ENCODE results near the gene PGPEP1. TPM values are rescaled to one million over a fixed set of nuclear protein-coding genes. Genes with fewer than 3 reads are reported as not detected.
A peak's percentile ranks its signal among the peaks of the same experiment; 100 is the strongest.

PGPEP1 gene
- total and polyA plus RNA-seq, 11 donors: 22.5 to 58.6 (median 43.6) TPM

GRCh38 chr19:18389726-18390064, 49.3 kb downstream of the PGPEP1 start:
- Histone ChIP-seq H3K27me3 (no peaks in the 10 kb centered on the region), H3K36me3 (peaks cover 0 to 28% (median 0%) of the 10 kb centered on the region in 9 donors), H3K27ac (no peak overlapping the region), H3K4me1 (peaks cover 0 to 44% (median 15%) of the 10 kb centered on the region in 12 donors), H3K4me3 (no peak overlapping the region), H3K9me3 (peaks cover 0 to 4% (median 0%) of the 10 kb centered on the region in 12 donors)
- TF ChIP-seq CTCF (IDR thresholded peaks at IDR 0.05) (no peak), POLR2A (IDR thresholded peaks at IDR 0.05) (no peak)
- ATAC-seq (no peak), DNase-seq (no peak)
- intact Hi-C loops (cut with DNase I): loop anchor here in 6 of 10 donors (2.0 to 10.0 kb wide), 4 partner anchors 21 to 115 kb away; partner anchors contain the start of gene IQCN (in 2 of the 6)

- no peak overlapping the region for H3K4me3 ChIP-seq
- H3K27ac ChIP-seq: no peak overlapping the region
- ATAC-seq (no peak), DNase-seq (no peak)
- H3K36me3 ChIP-seq: peaks cover 0 to 28% (median 0%) of the 10 kb centered on the region in 9 donors
- WGBS, 4 donors: 80 to 95% (median 86%) methylated on average over 6 of the region's 6 CpGs
- H3K9me3 ChIP-seq: peaks cover 0 to 4% (median 0%) of the 10 kb centered on the region in 12 donors
- TF ChIP-seq CTCF (IDR thresholded peaks at IDR 0.05) (no peak), POLR2A (IDR thresholded peaks at IDR 0.05) (no peak)
- intact Hi-C loops (cut with DNase I): loop anchor here in 3 of 10 donors (5.0 to 10.0 kb wide), 2 partner anchors 33 to 115 kb away; partner anchors contain the start of gene IQCN (in 1 of the 3)
- peaks cover 0 to 44% (median 15%) of the 10 kb centered on the region in 12 donors for H3K4me1 ChIP-seq
- H3K27me3 ChIP-seq: no peaks in the 10 kb centered on the region
These were observed 49.9 kb downstream of the PGPEP1 start for GRCh38 chr19:18390065-18390907.

- intact Hi-C loops (cut with DNase I): loop anchor here in 3 of 10 donors (5.0 to 10.0 kb wide), 2 partner anchors 34 to 117 kb away; partner anchors contain the start of gene IQCN (in 1 of the 3)
- Histone ChIP-seq H3K9me3 (peaks cover 0 to 4% (median 0%) of the 10 kb centered on the region in 12 donors), H3K4me1 (peaks cover 0 to 33% (median 10%) of the 10 kb centered on the region in 12 donors), H3K36me3 (peaks cover 0 to 35% (median 0%) of the 10 kb centered on the region in 9 donors), H3K27ac (no peak overlapping the region), H3K27me3 (peaks cover 0 to 2% (median 0%) of the 10 kb centered on the region in 9 donors), H3K4me3 (peak overlapping the region in 1 of 12 donors; percentile 20)
- TF ChIP-seq CTCF (IDR thresholded peaks at IDR 0.05) (no peak), POLR2A (IDR thresholded peaks at IDR 0.05) (no peak)
- ATAC-seq: no peak
- WGBS, 4 donors: 77 to 89% (median 84%) methylated on average over 7 to 9 of the region's 9 CpGs
- DNase-seq: no peak
These were observed 51.2 kb downstream of the PGPEP1 start for GRCh38 chr19:18391509-18392075.

GRCh38 chr19:18392417-18392816, 52.0 kb downstream of the PGPEP1 start:
- 67 to 80% (median 72%) methylated on average over 11 of the region's 11 CpGs for WGBS, 4 donors

More at GRCh38 chr19:18392417-18392816, 52.0 kb downstream of the PGPEP1 start:
- H3K27me3 ChIP-seq: peaks cover 0 to 9% (median 0%) of the 10 kb centered on the region in 9 donors
- peaks cover 0 to 4% (median 0%) of the 10 kb centered on the region in 12 donors for H3K9me3 ChIP-seq
- intact Hi-C loops (cut with DNase I): loop anchor here in 3 of 10 donors (5.0 to 10.0 kb wide), 2 partner anchors 35 to 118 kb away; partner anchors contain the start of gene IQCN (in 1 of the 3)
- H3K4me1 ChIP-seq: peaks cover 0 to 30% (median 9%) of the 10 kb centered on the region in 12 donors
- DNase-seq (peak in 3 of 5 donors; percentile 29 to 64 (median 61)), ATAC-seq (peak; percentile 11 to 33 (median 25))
- no peak for TF ChIP-seq CTCF (IDR thresholded peaks at IDR 0.05)
- peaks cover 0 to 35% (median 0%) of the 10 kb centered on the region in 9 donors for H3K36me3 ChIP-seq
- H3K27ac ChIP-seq: peak overlapping the region in 3 of 12 donors; percentile 4 to 76 (median 28)
- peak overlapping the region in 2 of 12 donors; percentile 8 to 66 for H3K4me3 ChIP-seq

Measured in heart left ventricle (tissue), 16 donors.